Aorta (tissue), 5 donors: Measurements from ENCODE around the gene SLC25A11. TPM values are rescaled to one million over a fixed set of nuclear protein-coding genes. Genes with fewer than 3 reads are reported as not detected.
"Not testable (repeated sequence)": the region's sequence is repeated elsewhere in the genome, so short reads cannot be mapped to it uniquely, and the experiment has no call there.

ENCODE experiments used
- ATAC-seq: fragments of 200-7000 bp; cut with Tn5 transposase; one replicate; pipeline ENCODE4 v1.9.1; 2022; ENCODE audit warnings: moderate library complexity; ENCODE audit not compliant: low FRiP score
- DNase-seq, 2 donors: peaks; one replicate each; pipeline ENCODE4 v3.0.0-alpha.2; 2020
- H3K27ac ChIP-seq, 2 donors: one replicate each; pipeline ENCODE4 v1.5.1; 2013; ENCODE audit warnings: low read length in 2 of 2, mild to moderate bottlenecking in 2 of 2, moderate library complexity in 2 of 2, control low read depth in 1 of 2, inconsistent platforms in 1 of 2, low read depth in 1 of 2
- H3K27me3 ChIP-seq, 2 donors: one replicate each; pipeline ENCODE4 v1.6.1; 2013; ENCODE audit warnings: control low read depth in 1 of 2, low read length in 1 of 2, mild to moderate bottlenecking in 1 of 2, moderate library complexity in 1 of 2; ENCODE audit not compliant: insufficient read depth in 2 of 2, control insufficient read depth in 1 of 2
- H3K36me3 ChIP-seq, 2 donors: one replicate each; pipeline ENCODE4 v1.6.1; 2013; ENCODE audit warnings: control low read depth in 1 of 2, low read length in 1 of 2, mild to moderate bottlenecking in 1 of 2; ENCODE audit not compliant: insufficient read depth in 2 of 2, control insufficient read depth in 1 of 2
- H3K4me1 ChIP-seq, 2 donors: one replicate each; pipeline ENCODE4 v1.6.1; 2013; ENCODE audit warnings: low read length in 2 of 2, control low read depth in 1 of 2, mild to moderate bottlenecking in 1 of 2, moderate library complexity in 1 of 2; ENCODE audit not compliant: insufficient read depth in 2 of 2, control insufficient read depth in 1 of 2
- H3K4me3 ChIP-seq, 2 donors: one replicate each; pipeline ENCODE4 v1.5.1; 2013; ENCODE audit warnings: low read length in 2 of 2, control low read depth in 1 of 2, mild to moderate bottlenecking in 1 of 2
- H3K9me3 ChIP-seq: one replicate; pipeline ENCODE4 v1.6.1; 2013; ENCODE audit warnings: mild to moderate bottlenecking, low read length; ENCODE audit not compliant: control insufficient read depth
- WGBS, 2 donors: extraction: QIAGEN DNeasy Blood & Tissue Kit; methylation state at CpG; one replicate each; pipeline ENCODE4 v1.1.7; 2013; 5-methylcytosine and 5-hydroxymethylcytosine counted together
- intact Hi-C, 2 donors: fragments of 100-400 bp; cut with DNase I; formaldehyde crosslinking; loops; one replicate each; pipeline versions ENCODE4 v1.14.2 to v1.15.0; 2022
- polyA plus RNA-seq, 2 donors: library from polyadenylated mRNA; stranded (reverse); fragments of 200-250 nt; gene quantifications; one replicate each; pipeline ENCODE4 v1.2.3, GENCODE V29; 2013
- total RNA-seq, 2 donors: library from RNA; stranded (reverse); fragmentation: NEBNext Ultra II Directional; extraction: Animal tissue kit (Norgen Biotek cat#: 25700); gene quantifications; one replicate each; pipeline ENCODE4 v1.2.1, GENCODE V29; 2021
- donor health status: healthy with polysubstance abuse.
- donor health status: Bipolar disorder and iron deficiency.
- donor health status: DM: no; HTN: no; CAD: no.
- donor health status: DM: no; HTN: no; CAD: no.
- donor health status: DM: yes; HTN: yes; CAD: no.

The SLC25A11 gene
- total and polyA plus RNA-seq, 4 donors: 28.3 to 41.6 (median 30.6) TPM

GRCh38 chr17:4936436-4936835, 3.4 kb downstream of the SLC25A11 start:
- Histone ChIP-seq H3K36me3 (no peaks in the 10 kb centered on the region), H3K4me1 (no peaks in the 10 kb centered on the region), H3K27me3 (no peaks in the 10 kb centered on the region), H3K4me3 (no peak overlapping the region), H3K9me3 (no peaks in the 10 kb centered on the region), H3K27ac (no peak overlapping the region)
- intact Hi-C loops: loop anchor here in 1 of 2 donors (5.0 kb wide), 1 partner anchor 66 kb away; no protein-coding TSS in a partner anchor
- no peak for ATAC-seq
- WGBS, 2 donors: 87 to 92% methylated on average over 3 of the region's 3 CpGs
- DNase-seq: no peak

GRCh38 chr17:4935650-4936049, 4.2 kb downstream of the SLC25A11 start:
- H3K36me3 ChIP-seq: no peaks in the 10 kb centered on the region
- no peaks in the 10 kb centered on the region for H3K27me3 ChIP-seq
- H3K4me3 ChIP-seq: no peak overlapping the region
- no peak for ATAC-seq
- no peak for DNase-seq
- intact Hi-C loops: loop anchor here in 1 of 2 donors (5.0 kb wide), 1 partner anchor 67 kb away; no protein-coding TSS in a partner anchor
- no peaks in the 10 kb centered on the region for H3K4me1 ChIP-seq
- no peak overlapping the region for H3K27ac ChIP-seq
- H3K9me3 ChIP-seq: no peaks in the 10 kb centered on the region

GRCh38 chr17:4934173-4934979, 5.5 kb downstream of the SLC25A11 start:
- intact Hi-C loops: no loop called here
- ATAC-seq (no peak), DNase-seq (peak in 1 of 2 donors; percentile 56)
- no peaks in the 10 kb centered on the region for H3K4me1 ChIP-seq
- no peaks in the 10 kb centered on the region for H3K36me3 ChIP-seq
- H3K27ac ChIP-seq: no peak overlapping the region
- H3K27me3 ChIP-seq: no peaks in the 10 kb centered on the region
- H3K4me3 ChIP-seq: no peak overlapping the region
- 15 to 20% methylated on average over 14 of the region's 14 CpGs for WGBS, 2 donors
- H3K9me3 ChIP-seq: no peaks in the 10 kb centered on the region

- H3K27ac ChIP-seq: no peak overlapping the region
- no peaks in the 10 kb centered on the region for H3K9me3 ChIP-seq
- H3K4me3 ChIP-seq: no peak overlapping the region
- WGBS, 2 donors: 76 to 82% methylated on average over 12 to 16 of the region's 16 CpGs
- H3K27me3 ChIP-seq: no peaks in the 10 kb centered on the region
- no peak for DNase-seq
- no peaks in the 10 kb centered on the region for H3K36me3 ChIP-seq
- no peaks in the 10 kb centered on the region for H3K4me1 ChIP-seq
- intact Hi-C loops: no loop called here
- ATAC-seq: no peak
Measured at GRCh38 chr17:4933646-4934045, 6.2 kb downstream of the SLC25A11 start.

- no peak for ATAC-seq
- Histone ChIP-seq H3K27me3 (no peaks in the 10 kb centered on the region), H3K36me3 (no peaks in the 10 kb centered on the region), H3K9me3 (no peaks in the 10 kb centered on the region), H3K27ac (no peak overlapping the region), H3K4me1 (no peaks in the 10 kb centered on the region), H3K4me3 (no peak overlapping the region)
- no peak for DNase-seq
- intact Hi-C loops: no loop called here
- WGBS, 2 donors: 91 to 92% methylated on average over 12 of the region's 12 CpGs
Measured at GRCh38 chr17:4932756-4933155, 7.1 kb downstream of the SLC25A11 start.

- H3K4me3 ChIP-seq: no peak within 1 kb of the TSS
- DNase-seq (no peak), ATAC-seq (no peak)
- WGBS, 2 donors: 86 to 89% methylated on average over 14 of the region's 14 CpGs
- no peaks in the 10 kb centered on the region for H3K4me1 ChIP-seq
- no peaks in the 10 kb centered on the region for H3K36me3 ChIP-seq
- no peaks in the 10 kb centered on the region for H3K27me3 ChIP-seq
- intact Hi-C loops: no loop called here
- no peak within 1 kb of the TSS for H3K27ac ChIP-seq
- H3K9me3 ChIP-seq: no peaks in the 10 kb centered on the region
Measured at GRCh38 chr17:4931963-4932362, 7.9 kb downstream of the SLC25A11 start, which contains the start of gene GP1BA. Gene GP1BA, plus strand, starts transcription at chr17:4932277. Its CDS starts 328 bp downstream, at chr17:4932605.

GRCh38 chr17:4928881-4929280, 11.0 kb downstream of the SLC25A11 start:
- H3K9me3 ChIP-seq: no peaks in the 10 kb centered on the region
- WGBS, 2 donors: 95 to 98% methylated on average over 18 of the region's 18 CpGs
- intact Hi-C loops: no loop called here
- no peak overlapping the region for H3K4me3 ChIP-seq
- no peak overlapping the region for H3K27ac ChIP-seq
- no peak for ATAC-seq
- no peak for DNase-seq
- H3K27me3 ChIP-seq: no peaks in the 10 kb centered on the region
- no peaks in the 10 kb centered on the region for H3K4me1 ChIP-seq
- H3K36me3 ChIP-seq: no peaks in the 10 kb centered on the region

GRCh38 chr17:4926577-4927335, 13.1 kb downstream of the SLC25A11 start:
- H3K4me3 ChIP-seq, intact Hi-C loops, H3K4me1 ChIP-seq, H3K27me3 ChIP-seq, H3K9me3 ChIP-seq, ATAC-seq, H3K27ac ChIP-seq, H3K36me3 ChIP-seq, DNase-seq: not testable (repeated sequence)
- 79 to 83% methylated on average over 23 to 24 of the region's 24 CpGs for WGBS, 2 donors
